PC-3 (cell line): ENCODE results near the gene PTPRA.

Experiments
- EZH2 ChIP-seq: fragments of 300-600 bp; sonication (generic); IDR thresholded peaks from one replicate; pipeline ENCODE4 v1.6.1; 2017; ENCODE audit warnings: antibody characterized with exemption, mild to moderate bottlenecking, low read length; ENCODE audit not compliant: unreplicated experiment
- TF ChIP-seq, protein P1 (sequence below): fragments of 300-600 bp; sonication (generic); conservative IDR thresholded peaks from 2 replicates; pipeline ENCODE4 v1.5.1; 2017; ENCODE audit warnings: antibody characterized with exemption, low read depth, mild to moderate bottlenecking, low read length

DNA sequence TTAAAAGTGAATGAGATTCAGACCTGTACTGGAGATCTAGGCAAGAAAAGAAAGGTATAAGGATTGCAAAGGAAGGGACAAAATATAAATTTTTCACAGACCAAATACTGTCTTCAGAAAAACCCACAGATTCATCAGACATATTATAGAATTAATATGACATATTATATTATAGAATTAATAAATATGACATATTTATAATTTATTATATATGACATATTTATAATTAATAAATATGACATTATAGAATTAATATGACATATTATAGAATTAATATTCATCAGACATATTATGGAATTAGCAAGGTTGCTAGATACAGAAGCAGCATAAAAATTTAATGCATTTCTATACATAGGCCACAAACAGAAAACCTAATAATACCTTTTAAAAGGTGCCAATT is 125.4 kb downstream of the PTPRA start:
- no peak for TF ChIP-seq EZH2
- TF ChIP-seq, protein P1, sequence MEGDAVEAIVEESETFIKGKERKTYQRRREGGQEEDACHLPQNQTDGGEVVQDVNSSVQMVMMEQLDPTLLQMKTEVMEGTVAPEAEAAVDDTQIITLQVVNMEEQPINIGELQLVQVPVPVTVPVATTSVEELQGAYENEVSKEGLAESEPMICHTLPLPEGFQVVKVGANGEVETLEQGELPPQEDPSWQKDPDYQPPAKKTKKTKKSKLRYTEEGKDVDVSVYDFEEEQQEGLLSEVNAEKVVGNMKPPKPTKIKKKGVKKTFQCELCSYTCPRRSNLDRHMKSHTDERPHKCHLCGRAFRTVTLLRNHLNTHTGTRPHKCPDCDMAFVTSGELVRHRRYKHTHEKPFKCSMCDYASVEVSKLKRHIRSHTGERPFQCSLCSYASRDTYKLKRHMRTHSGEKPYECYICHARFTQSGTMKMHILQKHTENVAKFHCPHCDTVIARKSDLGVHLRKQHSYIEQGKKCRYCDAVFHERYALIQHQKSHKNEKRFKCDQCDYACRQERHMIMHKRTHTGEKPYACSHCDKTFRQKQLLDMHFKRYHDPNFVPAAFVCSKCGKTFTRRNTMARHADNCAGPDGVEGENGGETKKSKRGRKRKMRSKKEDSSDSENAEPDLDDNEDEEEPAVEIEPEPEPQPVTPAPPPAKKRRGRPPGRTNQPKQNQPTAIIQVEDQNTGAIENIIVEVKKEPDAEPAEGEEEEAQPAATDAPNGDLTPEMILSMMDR = no peak
